Mucosa of rectum (tissue), 2 donors: ENCODE measurements around the gene CIART.
A peak's percentile ranks its signal among the peaks of the same experiment; 100 is the strongest.
"Not testable (repeated sequence)": the region's sequence is repeated elsewhere in the genome, so short reads cannot be mapped to it uniquely, and the experiment has no call there.

Source experiments
- H3K27ac ChIP-seq, 2 donors: one replicate each; pipeline ENCODE4 v1.7.0; 2013; ENCODE audit warnings: inconsistent platforms in 2 of 2, low read depth in 2 of 2, low read length in 2 of 2
- H3K27me3 ChIP-seq, 2 donors: one replicate each; pipeline ENCODE4 v1.7.0; 2013; ENCODE audit warnings: low read length in 2 of 2; ENCODE audit not compliant: control insufficient read depth in 2 of 2, insufficient read depth in 2 of 2
- H3K36me3 ChIP-seq, 2 donors: one replicate each; pipeline ENCODE4 v1.7.0; 2013; ENCODE audit warnings: low read length in 2 of 2; ENCODE audit not compliant: control insufficient read depth in 2 of 2, insufficient read depth in 2 of 2
- H3K4me1 ChIP-seq, 2 donors: one replicate each; pipeline ENCODE4 v1.7.0; 2013; ENCODE audit warnings: low read length in 2 of 2, mild to moderate bottlenecking in 1 of 2; ENCODE audit not compliant: control insufficient read depth in 2 of 2, insufficient read depth in 2 of 2
- H3K4me3 ChIP-seq, 2 donors: one replicate each; pipeline ENCODE4 v1.7.0; 2013; ENCODE audit warnings: low read length in 2 of 2
- H3K9ac ChIP-seq, 2 donors: one replicate each; pipeline ENCODE4 v1.7.0; 2013; ENCODE audit warnings: low read length in 2 of 2, low read depth in 1 of 2, mild to moderate bottlenecking in 1 of 2
- H3K9me3 ChIP-seq, 2 donors: one replicate each; pipeline ENCODE4 v1.7.0; 2013; ENCODE audit warnings: low read length in 2 of 2; ENCODE audit not compliant: control insufficient read depth in 2 of 2
- donor health status: healthy.
- donor health status: Normal muscosa, but diverticular disease.

CIART gene

GRCh38 chr1:150281758-150282557, at the start of gene CIART:
CIART (plus strand) TSS chr1:150282554; CDS start chr1:150283268, 714 bp downstream.
- H3K9ac ChIP-seq, result peak within 1 kb of the TSS; percentile 63 to 66
- H3K27ac ChIP-seq, result peak within 1 kb of the TSS; percentile 73 to 79
- no peaks in the 10 kb centered on the region for H3K9me3 ChIP-seq
- H3K36me3 ChIP-seq, result peaks cover 0 to 7% of the 10 kb centered on the region in 2 donors
- peaks cover 19% of the 10 kb centered on the region in 2 donors for H3K4me1 ChIP-seq
- H3K27me3 ChIP-seq, result no peaks in the 10 kb centered on the region
- peak within 1 kb of the TSS; percentile 65 to 80 for H3K4me3 ChIP-seq

- H3K36me3 ChIP-seq, H3K9me3 ChIP-seq, H3K4me3 ChIP-seq, H3K27me3 ChIP-seq, H3K9ac ChIP-seq: not testable (repeated sequence)
- H3K27ac ChIP-seq, result peak overlapping the region in 1 of 2 donors; percentile 94
- peaks cover 10 to 17% of the 10 kb centered on the region in 2 donors for H3K4me1 ChIP-seq
Observed at GRCh38 chr1:150232921-150233320, 49.4 kb upstream of the CIART start.

- H3K9ac ChIP-seq, result peak overlapping the region; percentile 81 to 92
- peaks cover 0 to 2% of the 10 kb centered on the region in 2 donors for H3K36me3 ChIP-seq
- H3K4me3 ChIP-seq, result peak overlapping the region; percentile 83 to 95
- H3K9me3 ChIP-seq, result no peaks in the 10 kb centered on the region
- peak overlapping the region; percentile 91 to 94 for H3K27ac ChIP-seq
- H3K4me1 ChIP-seq, result peaks cover 10 to 17% of the 10 kb centered on the region in 2 donors
- H3K27me3 ChIP-seq, result no peaks in the 10 kb centered on the region
Observed at GRCh38 chr1:150233359-150234308, 48.7 kb upstream of the CIART start.

- Histone ChIP-seq H3K27me3 (no peaks in the 10 kb centered on the region), H3K4me1 (peaks cover 10 to 17% of the 10 kb centered on the region in 2 donors), H3K4me3 (peak overlapping the region; percentile 83 to 95), H3K36me3 (no peaks in the 10 kb centered on the region), H3K9me3 (no peaks in the 10 kb centered on the region), H3K27ac (peak overlapping the region; percentile 91 to 94), H3K9ac (peak overlapping the region; percentile 81 to 92)
Observed at GRCh38 chr1:150234309-150234565, 48.1 kb upstream of the CIART start.

GRCh38 chr1:150234566-150235293, 47.6 kb upstream of the CIART start:
- peak overlapping the region; percentile 91 to 94 for H3K27ac ChIP-seq
- H3K36me3 ChIP-seq, result no peaks in the 10 kb centered on the region
- peaks cover 10 to 17% of the 10 kb centered on the region in 2 donors for H3K4me1 ChIP-seq
- no peaks in the 10 kb centered on the region for H3K9me3 ChIP-seq
- H3K4me3 ChIP-seq, result peak overlapping the region; percentile 83 to 95
- H3K9ac ChIP-seq, result peak overlapping the region; percentile 81 to 92
- no peaks in the 10 kb centered on the region for H3K27me3 ChIP-seq

GRCh38 chr1:150235294-150235851, 47.0 kb upstream of the CIART start:
- Histone ChIP-seq H3K36me3 (no peaks in the 10 kb centered on the region), H3K9ac (peak overlapping the region; percentile 81 to 92), H3K27me3 (no peaks in the 10 kb centered on the region), H3K4me1 (peaks cover 10 to 17% of the 10 kb centered on the region in 2 donors), H3K4me3 (peak overlapping the region; percentile 83 to 95), H3K27ac (peak overlapping the region; percentile 91 to 94), H3K9me3 (no peaks in the 10 kb centered on the region)

- Histone ChIP-seq H3K9ac (peak within 1 kb of the TSS; percentile 81 to 92), H3K27ac (peak within 1 kb of the TSS; percentile 91 to 94)
Observed at GRCh38 chr1:150235852-150236613, 46.3 kb upstream of the CIART start, which contains the start of gene ANP32E. ANP32E (minus strand) TSS chr1:150236112; CDS start chr1:150235786, 326 bp downstream.

GRCh38 chr1:150236614-150237100, 45.7 kb upstream of the CIART start:
- H3K4me3 ChIP-seq, result peak overlapping the region; percentile 83 to 95
- peaks cover 10 to 17% of the 10 kb centered on the region in 2 donors for H3K4me1 ChIP-seq
- peak overlapping the region; percentile 48 to 77 for H3K9ac ChIP-seq
- peak overlapping the region in 1 of 2 donors; percentile 51 for H3K27ac ChIP-seq
- H3K27me3 ChIP-seq, result no peaks in the 10 kb centered on the region
- H3K9me3 ChIP-seq, result no peaks in the 10 kb centered on the region
- no peaks in the 10 kb centered on the region for H3K36me3 ChIP-seq

More at GRCh38 chr1:150235852-150236613, 46.3 kb upstream of the CIART start, which contains the start of gene ANP32E:
- no peaks in the 10 kb centered on the region for H3K9me3 ChIP-seq
- peaks cover 10 to 17% of the 10 kb centered on the region in 2 donors for H3K4me1 ChIP-seq
- H3K36me3 ChIP-seq, result no peaks in the 10 kb centered on the region
- H3K27me3 ChIP-seq, result no peaks in the 10 kb centered on the region
- peak within 1 kb of the TSS; percentile 83 to 95 for H3K4me3 ChIP-seq

GRCh38 chr1:150237176-150237575, 45.2 kb upstream of the CIART start:
- H3K4me3 ChIP-seq, H3K27ac ChIP-seq, H3K9ac ChIP-seq, H3K27me3 ChIP-seq, H3K36me3 ChIP-seq, H3K9me3 ChIP-seq: not testable (repeated sequence)
- peaks cover 10 to 17% of the 10 kb centered on the region in 2 donors for H3K4me1 ChIP-seq
